Measurements from ENCODE around the gene WIPF3.

Gene WIPF3

GRCh38 chr7:29919790-29920189 lies 113.5 kb downstream of the WIPF3 start:
- DNase-seq = no peak

- DNase-seq = no peak
Observed at GRCh38 chr7:29920491-29920890, 114.2 kb downstream of the WIPF3 start.

- DNase-seq = peak; percentile 58
Observed at GRCh38 chr7:29921404-29922010, 115.2 kb downstream of the WIPF3 start.

- DNase-seq = no peak
Observed at GRCh38 chr7:29922921-29923700, 116.8 kb downstream of the WIPF3 start.

GRCh38 chr7:29924006-29924405 lies 117.7 kb downstream of the WIPF3 start:
- no peak for DNase-seq

- no peak for DNase-seq
Observed at GRCh38 chr7:29924684-29925083, 118.4 kb downstream of the WIPF3 start.

- no peak for DNase-seq
Observed at GRCh38 chr7:29926216-29926615, 119.9 kb downstream of the WIPF3 start.

- DNase-seq = no peak
Observed at GRCh38 chr7:29926741-29927140, 120.4 kb downstream of the WIPF3 start.

DNA sequence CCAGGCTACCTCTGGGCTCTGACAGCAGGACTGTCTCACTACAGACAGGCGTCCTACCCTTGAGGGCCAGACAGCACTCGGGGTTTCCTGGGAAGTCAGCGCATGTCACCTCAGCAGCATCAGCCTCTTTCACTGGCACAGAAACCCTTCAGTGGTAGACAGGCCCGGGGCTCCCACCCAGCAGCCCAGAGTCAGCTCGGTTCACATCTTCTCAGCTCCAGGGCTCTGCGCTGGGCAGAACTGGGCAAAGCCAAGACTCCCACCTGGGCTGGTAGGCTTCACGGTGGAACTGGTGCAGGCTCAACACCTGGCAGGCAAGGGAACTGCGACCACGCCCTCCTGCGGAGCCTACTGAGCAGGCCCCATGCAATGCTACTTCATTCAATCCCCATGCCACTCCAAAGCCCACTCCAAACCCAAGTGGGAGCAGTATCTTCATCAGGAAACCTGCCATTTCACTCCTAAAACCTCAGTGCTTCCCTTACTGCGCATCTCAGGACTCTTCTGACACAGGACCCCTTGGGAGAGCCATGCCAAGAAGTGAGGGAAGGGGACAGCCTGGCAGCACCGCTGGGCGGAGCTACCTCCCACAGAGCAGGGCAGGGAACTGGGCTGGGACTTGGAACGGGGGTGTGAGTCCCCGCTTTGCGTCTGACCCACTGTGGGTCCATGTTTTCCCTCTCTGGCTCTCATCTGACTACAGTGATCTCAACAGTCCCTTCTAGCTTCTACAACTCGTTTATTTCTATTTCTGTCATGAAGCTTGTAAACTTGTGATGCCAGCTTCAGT lies 122.9 kb downstream of the WIPF3 start:
- DNase-seq = no peak

GRCh38 chr7:29935111-29935510 lies 128.8 kb downstream of the WIPF3 start:
- peak; percentile 21 for DNase-seq

DNA sequence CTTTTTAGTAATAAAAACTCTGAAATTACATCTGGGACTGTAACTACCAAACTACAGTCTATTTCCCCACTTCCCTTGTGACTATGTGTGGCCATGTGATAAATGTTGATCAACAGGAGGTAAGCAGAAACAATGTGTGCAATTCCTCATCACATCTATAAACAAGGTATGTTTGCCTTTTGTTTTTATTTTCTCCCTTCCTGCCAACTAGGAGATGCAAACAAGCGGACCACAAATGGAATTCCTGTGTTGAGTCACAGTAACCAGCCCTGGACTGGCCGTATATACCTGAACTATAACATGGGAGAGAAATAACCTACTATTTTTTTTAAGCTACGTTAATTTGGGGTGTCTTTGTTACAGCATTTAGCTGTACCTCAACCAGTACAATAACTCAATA lies 130.8 kb downstream of the WIPF3 start:
- DNase-seq = no peak

DNA sequence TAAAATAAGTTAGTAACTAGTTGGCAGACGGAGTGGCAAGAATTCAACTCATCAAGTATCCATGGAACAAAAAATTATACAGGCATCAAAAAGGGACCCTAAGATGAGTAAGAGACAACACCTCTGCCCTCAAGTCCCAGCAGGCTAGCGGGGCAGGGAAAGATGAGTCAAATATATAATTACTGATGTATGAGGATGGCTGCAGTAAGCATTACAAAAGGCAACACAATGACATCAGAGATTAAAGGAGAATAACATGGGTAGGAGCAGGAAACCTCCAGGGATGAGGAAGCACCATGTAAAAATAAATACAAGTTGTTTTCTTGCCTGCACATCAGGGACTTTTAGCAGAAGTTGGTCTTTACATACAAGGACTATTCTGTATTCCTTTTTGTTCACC lies 133.9 kb downstream of the WIPF3 start:
- DNase-seq = no peak

GRCh38 chr7:29945259-29945809 lies 139.0 kb downstream of the WIPF3 start:
- no peak for DNase-seq

DNA sequence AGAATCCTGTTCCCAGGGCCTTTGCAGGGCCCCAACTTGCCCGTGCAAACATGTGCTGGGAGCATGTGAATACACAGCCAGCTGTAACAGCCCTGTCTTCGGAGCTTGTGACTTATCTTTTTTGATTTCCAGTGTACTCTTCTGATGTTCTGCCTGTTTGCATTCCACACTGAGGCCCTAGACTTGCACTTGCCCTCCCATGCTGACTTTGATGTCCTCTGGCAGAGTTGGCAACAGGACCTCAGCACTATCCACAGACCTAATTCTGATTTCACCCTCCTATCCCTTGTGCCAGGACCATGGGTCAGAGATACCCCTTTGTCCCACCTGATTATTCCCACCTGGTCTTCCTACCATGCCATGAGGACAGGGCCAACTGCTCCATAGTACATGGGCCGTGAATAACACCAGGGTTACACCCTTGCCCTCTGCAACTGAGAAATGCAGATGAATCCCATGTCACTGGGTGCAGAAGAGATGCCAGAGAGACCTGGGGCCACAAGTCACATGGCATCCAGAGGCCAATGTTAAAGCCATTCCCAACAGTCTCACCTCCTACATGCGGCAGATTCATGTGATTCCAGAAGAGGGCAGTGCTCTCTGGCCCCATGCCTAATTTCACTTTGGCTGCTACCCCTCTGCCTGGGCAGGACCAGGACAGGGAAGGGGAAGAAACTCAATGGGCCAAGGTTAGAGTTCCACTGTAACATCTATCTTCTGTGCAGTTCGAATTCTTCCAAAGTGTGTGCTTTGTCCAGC lies 140.3 kb downstream of the WIPF3 start:
- DNase-seq = peak; percentile 36

GRCh38 chr7:29948587-29948986 lies 142.3 kb downstream of the WIPF3 start:
- no peak for DNase-seq

GRCh38 chr7:29950480-29950879 lies 144.2 kb downstream of the WIPF3 start:
- DNase-seq = no peak

DNA sequence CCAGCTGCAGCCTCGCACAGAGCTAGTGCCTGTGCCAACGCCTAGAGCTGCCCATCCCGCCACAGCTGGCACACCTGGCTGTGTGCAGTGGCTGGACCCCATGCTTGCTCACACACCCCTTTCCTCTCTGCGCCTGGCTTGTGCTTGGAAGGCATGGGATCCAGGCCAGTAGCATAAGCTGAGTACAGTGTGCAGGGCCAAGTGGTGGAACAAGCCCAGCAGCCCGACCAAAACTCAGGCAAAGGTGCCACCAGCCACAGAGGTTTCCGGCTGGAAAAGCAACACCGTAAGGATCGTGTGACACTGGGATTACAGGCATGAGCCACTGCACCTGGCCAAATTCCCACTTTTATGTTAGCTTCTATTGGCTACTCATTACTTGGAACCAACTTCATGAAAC lies 144.9 kb downstream of the WIPF3 start:
- no peak for DNase-seq

DNA sequence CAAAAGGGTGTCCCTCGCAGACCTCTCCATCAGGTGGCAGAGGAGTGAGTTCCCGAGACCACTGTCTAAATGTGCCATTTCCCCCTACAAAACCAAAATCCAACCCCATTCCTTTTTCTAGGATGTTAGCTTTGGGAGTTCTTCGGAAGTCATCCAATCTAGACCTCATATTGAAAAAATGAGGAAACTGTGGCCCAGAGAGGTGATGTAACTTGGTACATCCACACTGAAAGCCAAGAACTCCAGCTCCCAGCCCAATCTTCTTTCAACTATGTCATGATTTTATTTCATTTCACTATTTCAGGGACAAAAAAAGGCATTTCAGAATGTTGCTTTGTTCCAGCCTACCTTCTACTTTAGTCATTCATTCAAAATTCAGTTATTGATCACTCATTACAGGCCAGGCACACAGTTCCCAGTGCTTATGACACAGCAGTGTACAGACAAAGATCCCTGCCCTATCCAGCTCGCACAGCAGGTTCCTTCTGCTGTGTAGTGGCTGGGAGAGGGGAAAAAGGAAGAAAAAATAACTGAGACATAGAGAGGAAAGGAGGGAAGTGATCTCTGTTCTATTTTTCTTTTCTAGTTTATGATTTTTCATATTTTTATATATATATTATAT lies 147.5 kb downstream of the WIPF3 start:
- peak; percentile 61 for DNase-seq

GRCh38 chr7:29955075-29955792 lies 148.9 kb downstream of the WIPF3 start:
- DNase-seq = no peak

- no peak for DNase-seq
Observed at GRCh38 chr7:29955799-29956486, 149.6 kb downstream of the WIPF3 start.

- DNase-seq = no peak
Observed at GRCh38 chr7:29956487-29956836, 150.2 kb downstream of the WIPF3 start.
